CD4-positive, alpha-beta T cell treated with Interferon gamma for 1 hour (primary cell): ENCODE measurements around the gene CDK8.
"Not testable (repeated sequence)": the region's sequence is repeated elsewhere in the genome, so short reads cannot be mapped to it uniquely, and the experiment has no call there.

Experiments used
- DNase-seq: peaks from one replicate; pipeline ENCODE4 v3.0.0-alpha.2; 2020

CDK8 gene

DNA sequence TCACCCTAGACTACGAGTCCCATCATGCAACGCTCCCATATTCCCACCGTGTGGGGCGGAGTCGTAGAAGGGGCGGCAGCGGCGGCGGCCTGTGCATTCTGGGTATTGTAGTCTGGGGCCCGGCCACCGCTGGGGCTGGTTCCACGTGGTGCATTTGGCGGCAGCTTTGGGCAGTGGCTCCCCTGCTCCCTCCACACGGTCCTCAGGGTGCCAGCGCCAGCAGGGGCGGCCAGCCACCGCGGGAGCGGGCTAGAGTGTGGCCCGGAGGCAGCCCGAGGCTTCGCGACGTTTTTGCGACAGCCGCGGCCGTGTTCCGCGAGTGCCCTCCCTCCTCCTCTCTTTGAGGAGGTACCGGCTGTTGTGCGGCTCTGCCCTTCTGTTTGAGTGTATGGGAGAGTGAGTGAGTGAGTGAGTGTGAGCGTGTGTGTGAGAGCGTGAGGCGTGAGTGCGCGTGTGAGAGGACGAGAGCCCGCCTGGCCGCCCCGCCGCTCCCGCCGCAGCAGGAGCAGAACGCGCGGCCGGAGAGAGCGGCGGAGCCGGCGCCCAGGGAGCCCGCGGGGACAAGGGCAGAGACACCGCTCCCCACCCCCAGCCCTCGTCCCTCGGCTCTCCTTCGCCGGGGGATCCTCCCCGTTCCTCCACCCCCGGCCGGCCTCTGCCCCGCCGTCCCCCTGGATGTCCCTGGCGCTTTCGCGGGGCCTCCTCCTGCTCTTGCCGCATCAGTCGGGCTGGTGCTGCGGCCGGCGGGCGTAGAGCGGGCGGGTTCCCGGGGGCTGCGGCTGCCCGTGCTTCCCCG is at the start of gene CDK8:
CDK8 (plus strand) TSS at position 343 of the 796 bp plus-strand sequence. CDS start 513 bp downstream, outside the sequence.
- DNase-seq, result peak; percentile 86

DNA sequence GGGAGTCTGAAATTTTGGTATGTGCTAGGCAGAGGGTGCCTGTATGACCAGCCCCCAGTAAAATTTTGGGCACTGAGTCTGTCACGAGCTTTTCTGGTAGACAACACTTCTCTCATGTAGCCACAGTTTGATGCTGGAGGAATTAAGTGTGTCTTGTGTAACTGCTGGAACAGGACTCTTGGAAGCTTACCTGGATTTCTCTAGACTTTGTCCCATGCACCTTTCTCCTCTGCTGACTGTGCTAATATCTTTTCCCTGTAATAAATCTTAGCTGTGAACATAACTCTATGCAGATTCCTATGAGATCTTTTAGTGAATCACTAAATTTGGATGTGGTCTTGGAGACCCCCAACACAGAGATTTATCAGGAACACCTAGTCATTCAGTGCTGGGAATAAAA is 45.6 kb upstream of the CDK8 start:
- DNase-seq, result no peak

DNA sequence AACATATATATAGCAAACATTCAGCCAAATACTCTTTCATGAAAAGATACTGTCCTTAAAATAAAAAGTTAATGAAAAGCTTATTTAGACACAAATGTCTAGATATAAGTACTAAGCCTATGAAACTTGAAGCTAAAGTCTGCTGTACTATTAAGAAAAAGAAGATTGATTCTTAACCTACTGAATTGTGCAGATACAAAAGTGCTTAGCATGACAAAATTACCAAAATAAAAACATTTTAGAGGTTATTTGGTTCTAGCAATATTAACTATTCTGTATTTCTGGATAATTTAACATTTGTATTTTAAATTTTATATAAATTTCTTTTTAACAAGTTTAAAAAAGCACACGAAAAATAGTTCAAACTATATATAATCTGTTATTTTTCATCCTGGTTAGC is 40.6 kb upstream of the CDK8 start:
- no peak for DNase-seq

DNA sequence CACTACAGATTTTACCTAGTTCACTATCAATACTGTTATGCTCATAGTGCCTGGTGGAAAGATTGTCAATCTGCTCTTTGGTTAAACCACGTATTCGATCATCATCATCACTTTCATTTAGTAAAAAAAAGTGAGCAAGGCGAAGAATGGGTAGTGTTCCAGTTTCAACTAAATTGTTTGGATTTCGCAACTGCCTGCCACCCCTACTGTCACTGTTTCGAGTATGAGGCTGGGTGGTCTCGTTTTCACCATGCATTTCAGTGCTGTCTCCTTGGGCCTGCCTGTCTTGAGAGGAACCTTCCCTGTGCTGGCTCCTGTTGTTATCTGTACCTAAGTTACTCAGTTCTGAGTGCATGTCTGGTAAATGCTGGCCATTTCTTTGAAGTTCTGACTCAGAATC is 39.9 kb upstream of the CDK8 start:
- no peak for DNase-seq

DNA sequence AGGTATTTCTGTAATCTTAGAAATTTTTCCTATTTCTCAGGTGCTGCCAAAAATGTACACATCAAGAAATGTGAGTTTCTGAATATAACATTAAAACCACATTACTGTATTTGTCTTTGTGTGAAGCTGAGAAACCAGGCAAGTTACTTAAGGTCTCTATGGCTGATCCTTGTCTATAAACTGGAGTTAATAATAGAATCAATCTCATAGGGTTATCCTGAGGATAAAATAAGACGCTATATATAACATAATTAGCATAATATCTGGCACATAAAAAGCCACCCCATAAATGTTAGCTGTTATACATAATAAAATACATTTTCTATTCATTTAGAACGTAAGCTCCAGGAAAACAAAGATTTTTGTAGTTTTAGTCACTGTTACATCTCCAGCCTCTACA is 37.9 kb upstream of the CDK8 start:
- no peak for DNase-seq

DNA sequence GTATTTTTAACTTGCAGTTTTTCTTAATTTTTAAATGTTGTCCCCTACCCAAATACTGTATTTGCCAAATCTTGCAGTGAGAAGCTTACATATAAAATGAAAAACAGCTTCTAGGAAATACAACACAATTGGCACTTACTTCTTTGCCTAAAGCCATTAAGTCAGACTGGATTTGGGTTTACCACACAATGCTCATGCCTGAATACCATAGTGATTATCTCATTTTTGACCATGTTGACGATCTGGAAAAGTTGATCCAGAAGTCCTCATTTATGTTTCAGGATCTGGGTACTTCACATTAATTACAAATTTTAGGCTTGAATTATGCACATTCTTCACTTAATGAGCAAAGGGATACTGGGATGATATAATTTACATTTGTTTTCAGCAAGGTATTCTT is 34.2 kb upstream of the CDK8 start:
- DNase-seq, result no peak

DNA sequence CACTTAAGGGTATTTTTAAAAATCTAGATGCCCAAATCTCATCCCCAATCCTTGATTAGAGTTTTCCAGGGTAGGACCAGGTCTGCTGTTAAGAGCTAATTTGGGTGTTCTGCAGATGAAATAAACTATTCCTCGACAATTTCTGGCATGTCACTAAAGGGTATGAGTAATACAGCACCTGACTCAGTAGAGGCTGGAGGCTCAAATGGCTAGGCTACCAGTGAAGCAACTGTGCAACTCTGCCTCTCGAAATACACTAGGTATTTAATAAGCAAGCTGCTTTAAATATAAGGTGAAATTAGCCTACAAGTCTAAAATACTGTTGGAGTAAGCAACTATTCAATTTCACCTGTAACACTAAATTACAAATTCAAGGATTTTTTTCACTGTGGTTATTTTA is 33.4 kb upstream of the CDK8 start:
- DNase-seq, result no peak

DNA sequence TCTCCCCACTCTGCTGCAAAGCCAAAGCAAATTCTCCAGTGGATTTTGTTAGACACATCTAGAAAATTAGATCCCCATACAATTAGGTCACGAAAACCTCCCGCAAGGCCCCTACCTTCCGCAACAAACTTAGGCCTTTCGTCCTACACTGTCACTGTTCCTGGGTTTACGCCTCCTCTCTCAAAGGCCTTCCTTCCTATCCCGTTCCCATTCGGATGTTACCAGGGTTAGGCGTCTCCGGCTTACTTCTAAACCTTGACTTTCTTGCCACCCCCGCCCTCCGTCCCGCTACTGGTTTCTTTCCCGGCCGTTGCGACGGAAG is 32.6 kb upstream of the CDK8 start:
- no peak for DNase-seq

DNA sequence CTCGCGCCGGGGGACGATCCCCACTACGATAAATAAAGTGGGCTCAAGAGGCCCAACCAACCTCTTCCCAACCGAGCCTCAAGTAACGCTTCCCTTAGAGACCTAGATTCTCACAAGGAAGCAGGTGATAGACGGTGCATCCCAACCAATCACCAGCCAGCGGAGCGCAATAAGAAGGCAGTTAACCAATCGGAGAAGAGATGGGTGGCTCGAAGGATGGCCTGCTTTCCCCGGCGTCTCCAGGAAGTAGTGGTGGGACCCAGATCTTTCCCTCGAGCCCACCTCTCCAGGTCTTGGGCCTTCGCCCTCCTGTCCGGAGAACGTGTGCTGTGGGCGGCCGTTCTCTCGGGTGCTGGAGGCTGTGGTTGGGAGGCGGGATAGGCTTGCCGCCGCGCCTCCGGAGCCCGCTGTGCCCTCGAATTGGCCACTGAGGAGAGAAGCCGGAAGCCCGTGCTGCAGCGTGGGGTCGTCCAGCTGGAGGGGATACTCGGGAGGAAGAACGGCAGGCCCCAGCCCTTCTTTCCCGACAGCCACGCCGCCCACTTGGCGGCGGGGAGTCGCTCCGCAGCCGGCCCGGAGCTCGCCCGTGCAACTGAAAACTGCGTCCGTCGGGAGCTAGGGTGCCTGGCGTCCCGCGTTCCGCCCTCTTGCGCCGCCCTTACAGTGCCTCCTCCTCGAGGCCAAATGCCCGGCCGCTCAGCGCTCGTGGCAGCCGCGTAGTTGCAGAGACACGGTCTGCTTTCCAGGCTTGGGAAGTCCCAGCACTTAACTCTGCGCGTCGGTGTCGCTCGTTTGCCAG is 32.0 kb upstream of the CDK8 start, which contains the start of gene RNF6:
RNF6 (minus strand) TSS at position 594 of the 799 bp plus-strand sequence. CDS start 2,665 bp downstream, outside the sequence.
- peak; percentile 91 for DNase-seq

DNA sequence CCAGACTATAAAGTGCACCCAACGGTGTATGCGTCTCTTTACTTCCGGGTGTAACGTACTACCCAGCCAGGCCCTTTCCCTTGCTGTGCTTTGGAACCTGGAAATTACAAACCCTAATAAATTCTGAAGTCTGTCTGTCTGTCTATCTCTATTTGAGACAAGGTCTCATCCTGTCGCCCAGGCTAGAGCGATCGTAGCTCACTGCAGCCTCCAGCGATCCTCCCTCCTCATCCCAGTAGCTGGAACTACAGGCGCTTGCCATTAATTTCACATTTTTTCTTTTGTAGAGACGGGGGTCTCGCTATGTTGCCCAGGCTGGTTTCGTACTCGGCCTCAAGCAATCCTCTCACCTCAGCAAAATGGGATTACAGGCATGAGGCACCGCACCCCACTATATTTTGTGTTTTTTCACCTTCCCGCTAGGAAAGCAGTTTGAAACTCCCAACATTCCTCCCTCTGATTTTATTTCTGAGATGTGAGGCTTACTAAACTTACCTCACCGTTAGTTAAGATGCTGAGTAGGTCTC is 31.3 kb upstream of the CDK8 start:
- no peak for DNase-seq

DNA sequence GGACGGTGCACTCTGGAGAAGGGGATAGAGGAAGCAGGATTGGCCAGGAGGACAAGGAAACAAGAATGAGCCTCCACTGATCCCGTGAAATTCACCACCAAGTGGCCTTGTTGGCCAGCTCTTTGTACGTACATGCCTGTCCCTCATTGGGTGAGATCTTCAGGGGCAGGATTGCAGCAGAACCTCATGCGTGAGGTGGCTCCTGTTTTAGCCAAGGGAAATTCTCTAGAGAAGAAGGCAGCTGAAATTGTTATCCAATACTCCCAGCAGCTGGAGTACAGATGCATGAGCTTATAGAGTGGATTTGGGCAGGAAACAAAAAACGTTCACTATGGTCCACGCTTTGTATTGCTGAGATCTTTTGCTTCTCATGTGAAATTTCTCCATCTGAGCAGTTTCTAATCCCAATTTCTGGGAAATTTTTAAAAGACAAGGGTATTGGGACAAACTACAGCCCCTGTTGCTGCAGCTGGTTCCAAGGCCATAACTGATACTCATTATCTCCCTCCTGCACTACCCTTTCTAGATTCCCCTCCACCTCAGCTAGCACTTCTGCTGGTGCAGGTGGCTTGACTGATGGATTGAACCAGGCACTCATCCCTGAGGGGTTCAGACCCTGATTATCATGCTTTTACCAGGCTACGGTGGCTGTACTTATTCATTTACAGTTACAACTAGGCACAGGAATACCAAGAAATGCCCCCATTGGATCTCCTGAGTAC is 27.9 kb upstream of the CDK8 start:
- DNase-seq, result no peak

DNA sequence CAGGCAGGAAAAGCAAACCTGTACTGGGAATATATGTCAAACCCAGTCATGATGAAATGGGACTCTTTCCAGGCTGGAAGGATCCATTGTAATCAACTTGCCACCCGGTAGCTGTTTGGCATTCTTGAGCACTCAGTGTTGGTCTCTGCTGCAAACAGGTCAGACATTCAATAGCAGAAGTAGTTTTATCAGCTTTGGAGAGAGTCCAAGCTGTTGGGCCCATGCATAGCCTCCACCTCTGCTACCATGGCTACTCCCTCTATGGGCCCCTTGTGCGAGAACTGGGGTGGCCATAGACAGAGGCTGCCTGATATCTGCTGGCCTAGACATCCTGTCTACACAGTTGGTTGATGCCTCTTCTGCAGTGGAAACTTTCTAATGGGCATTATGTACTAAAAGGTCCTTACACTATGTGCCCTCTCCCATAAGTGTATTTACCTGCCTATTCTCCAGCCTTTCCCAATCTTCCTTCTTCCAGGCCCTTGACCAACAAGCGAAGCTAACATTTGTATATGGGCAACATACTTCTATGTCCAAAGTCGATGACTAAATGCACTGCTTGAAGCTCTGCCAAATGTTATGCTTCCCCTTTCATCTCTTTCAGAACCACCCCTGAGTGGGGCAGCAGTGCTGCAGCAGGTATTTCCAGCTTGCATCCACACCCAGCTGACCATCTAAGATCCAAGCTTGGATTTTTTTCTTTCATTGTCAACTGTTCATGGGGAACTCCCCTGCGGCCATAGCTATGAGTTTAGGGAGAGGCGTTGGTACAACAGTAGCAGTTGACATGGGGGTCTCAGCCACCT is 26.6 kb upstream of the CDK8 start:
- DNase-seq, result no peak

DNA sequence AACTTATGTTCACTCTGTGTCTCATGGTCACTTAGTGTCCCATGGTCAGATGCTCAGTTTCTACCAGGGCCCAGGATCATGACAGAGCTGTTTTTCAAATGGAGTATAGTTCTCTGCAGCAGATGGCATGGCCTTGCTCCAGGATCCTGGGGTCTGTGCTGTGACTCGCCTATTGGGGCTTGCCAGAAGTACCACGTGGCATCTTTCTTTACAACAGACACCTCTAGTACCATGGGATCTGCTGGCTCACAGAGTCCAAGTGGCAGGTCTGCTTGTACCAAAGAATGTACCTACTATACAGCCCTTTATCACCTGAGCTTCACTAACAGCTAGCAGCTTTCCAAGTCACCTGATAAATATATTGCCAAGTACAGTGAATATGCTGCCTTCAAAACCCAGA is 25.8 kb upstream of the CDK8 start:
- no peak for DNase-seq

DNA sequence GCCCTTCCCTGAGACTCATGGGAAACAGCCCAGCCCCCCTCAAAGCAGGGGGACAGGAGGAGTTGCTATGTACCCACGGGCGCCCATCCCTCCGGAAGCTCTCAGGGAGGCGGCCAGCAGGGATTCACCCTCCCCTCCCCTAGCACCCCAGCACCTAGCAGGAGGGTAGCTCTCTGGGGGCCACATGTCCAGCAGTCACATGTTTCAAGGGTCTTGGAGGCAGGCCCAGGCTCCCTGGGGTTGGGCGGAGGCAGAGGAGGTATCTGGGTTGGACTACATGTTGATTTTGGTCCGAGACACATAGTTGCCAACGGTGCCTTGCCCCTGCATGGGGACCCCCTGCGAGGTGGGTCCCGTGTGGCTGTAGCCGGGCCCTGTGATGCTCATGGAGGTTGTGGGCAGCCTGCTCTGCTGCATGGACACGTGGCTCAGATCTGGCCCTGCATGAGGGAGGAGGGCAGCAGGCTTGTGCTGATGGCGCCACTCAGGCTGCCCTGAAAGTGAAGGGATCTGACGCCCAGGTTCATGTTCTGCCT is 24.8 kb upstream of the CDK8 start:
- DNase-seq, result no peak

DNA sequence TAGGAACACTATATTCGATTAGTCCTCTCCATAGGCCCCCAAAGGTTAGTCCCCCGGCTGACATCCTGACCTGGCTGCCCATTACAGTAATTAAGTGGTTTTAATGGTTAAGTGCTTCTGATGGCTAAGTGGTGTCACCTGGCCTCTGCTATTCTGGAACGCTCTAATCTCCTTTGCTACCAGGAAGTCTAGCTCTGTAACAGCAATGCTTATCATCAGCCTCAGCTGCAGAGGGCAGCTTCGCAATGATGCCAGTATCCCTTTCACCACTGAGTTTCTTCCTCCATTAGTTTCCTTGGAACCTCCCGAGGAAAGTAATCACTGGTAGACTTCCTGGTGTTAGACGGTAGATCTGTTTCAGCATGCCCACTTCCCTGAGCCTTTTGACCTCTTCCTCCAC is 23.2 kb upstream of the CDK8 start:
- DNase-seq, result no peak

DNA sequence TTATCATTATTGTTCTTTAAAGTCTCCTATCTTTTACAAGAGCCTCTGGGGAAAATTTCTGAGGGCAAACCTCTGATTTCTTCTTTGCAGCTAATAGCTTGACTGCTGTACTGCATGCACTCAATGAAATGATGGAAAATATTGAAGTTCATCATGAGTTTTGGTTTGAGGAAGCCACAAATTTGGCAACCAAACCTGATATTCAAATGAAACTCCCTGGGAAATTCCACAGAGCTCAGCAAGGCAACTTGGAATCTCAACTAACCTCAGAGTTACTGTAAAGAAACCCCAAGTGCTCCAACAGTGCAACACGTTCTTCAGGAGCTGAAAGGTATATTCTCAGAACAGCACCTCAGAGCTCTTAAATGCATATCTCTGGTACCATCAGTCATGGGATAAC is 17.6 kb upstream of the CDK8 start:
- no peak for DNase-seq

DNA sequence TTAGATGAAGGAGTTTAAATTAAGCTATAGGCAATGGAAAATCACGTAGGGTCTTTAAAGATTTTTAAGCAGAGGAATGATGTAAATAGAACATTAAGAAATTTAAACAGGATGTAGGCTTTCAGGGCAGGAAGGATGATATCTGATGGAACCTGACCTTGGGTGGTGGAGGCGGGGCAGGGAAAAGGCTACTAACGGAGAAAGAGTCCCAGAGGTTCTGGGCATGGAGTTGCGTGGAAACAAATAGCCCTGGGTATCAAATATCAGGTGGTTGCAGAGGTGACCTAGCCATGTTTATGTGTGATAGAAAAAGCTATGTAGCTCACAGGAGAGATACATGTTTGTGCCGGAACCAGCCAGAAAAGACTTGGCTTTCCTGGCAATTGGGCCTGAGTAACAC is 7.8 kb upstream of the CDK8 start:
- no peak for DNase-seq

DNA sequence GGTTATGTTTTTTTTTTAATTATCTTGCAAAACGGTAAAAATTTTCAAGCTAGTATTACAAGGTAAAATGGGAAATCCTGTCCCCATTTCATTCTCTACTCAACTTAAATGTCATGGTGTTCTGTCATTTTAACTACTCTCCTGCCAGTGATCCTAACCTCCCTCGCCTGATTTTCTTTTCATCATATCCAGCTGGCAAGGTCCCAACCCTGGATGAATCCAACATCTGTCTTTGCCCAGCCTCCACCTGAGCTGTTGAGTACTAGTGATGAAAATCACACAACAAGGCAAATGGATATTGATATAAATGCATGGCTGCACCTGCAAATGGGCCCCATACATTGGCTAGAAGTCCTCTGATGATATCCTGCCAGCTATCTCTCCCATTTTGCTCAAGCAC is 6.9 kb upstream of the CDK8 start:
- DNase-seq, result no peak

DNA sequence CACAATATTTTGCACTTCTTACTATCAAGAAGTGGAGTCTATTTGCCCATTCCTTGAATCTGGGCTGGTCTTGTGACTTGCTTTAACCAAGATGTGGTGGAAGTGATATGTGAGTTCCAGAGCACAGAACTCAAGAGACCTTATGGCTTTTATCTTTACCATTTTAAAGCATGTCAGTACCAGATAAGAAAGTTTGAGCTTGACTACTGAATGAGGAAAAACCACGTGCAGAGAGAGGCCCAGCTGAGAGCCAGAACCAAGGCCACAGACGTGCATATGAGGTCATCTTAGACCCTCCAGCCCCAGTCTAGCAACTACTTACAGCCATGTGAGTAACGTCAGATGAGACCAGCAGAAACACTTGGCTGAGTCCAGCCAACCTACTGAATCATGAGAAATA is 6.3 kb upstream of the CDK8 start:
- no peak for DNase-seq

DNA sequence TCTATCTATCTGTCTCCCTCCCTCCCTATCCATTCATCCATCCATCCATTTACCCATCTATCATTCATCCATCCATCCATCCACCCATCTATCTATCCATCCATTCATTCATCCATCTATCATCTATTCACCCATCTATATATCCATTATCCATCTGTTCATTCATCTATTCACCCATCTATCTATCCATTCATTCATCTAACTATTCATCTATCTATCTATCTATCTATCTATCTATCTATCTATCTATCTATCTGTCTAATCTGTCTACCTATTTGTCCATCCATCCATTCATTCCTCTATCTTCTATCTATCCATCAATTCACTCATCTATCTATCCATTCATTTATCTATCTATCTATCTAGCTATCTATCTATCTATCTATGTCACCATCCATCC is 4.4 kb upstream of the CDK8 start:
- DNase-seq, result no peak

DNA sequence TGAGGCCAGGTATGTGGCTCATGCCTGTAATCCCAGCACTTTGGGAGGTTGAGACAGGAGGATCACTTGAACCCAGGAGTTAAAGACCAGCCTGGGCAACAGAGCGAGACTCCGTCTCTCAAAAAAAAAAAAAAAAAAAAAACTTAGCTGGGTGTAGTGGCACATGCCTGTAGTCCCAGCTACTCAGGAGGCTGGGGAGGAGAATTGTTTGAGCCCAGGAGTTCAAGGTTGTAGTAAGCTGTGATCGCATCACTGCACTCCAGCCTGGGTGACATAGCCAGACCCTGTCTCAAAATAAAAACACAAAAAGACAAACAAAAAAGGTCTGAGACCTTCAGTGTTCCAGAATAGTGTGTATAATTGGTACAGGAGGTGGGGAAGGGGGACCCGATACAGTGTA is 1.9 kb upstream of the CDK8 start:
- DNase-seq, result not testable (repeated sequence)

DNA sequence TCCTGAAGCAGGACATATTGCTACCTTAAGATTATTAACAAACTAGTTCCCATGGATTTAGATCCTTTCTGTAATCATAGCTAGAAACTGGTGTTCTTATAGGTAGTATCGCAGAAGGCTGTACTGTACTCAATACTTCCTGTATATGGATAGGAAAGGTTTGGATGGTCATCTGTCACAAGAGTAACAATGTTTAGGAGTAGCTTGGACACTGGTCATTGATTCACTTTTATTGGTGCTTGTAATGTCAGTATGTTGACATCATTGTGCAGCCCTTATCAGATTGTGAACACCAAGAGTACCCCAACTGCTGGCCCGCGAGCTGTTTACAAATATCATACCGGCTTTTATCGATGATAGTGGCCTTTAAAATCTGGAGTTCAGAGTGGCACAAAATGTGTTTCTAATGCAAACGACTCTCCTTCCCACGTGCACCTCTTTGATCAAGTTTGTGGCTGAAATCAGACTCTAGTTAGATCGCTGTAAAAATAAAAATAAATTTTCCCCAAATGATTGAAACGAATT is 605 bp upstream of the CDK8 start:
- no peak for DNase-seq
